ENCODE measurements around the gene JPH2.

The JPH2 gene

DNA sequence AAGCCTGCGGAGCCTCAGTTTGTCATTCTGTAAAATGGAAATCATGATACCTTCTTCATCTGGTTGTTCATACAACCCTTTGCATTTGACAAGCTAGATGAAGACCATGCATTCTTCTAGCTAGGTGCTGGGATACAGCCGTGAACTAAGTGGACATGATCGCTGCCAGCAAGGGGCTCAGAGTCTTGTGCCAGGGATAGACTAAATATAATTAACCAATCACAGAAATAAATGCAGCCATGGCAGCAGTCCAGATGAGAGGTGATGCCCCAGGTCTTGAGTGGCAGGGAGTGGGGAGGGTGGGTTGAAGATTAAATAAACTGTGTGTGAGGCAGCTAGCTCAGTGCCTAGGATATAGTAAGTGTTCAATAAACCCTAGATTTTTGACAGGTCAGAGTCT is 19.3 kb downstream of the JPH2 start:
- no peak overlapping the region for H3K27ac ChIP-seq
- TF ChIP-seq, protein P1, sequence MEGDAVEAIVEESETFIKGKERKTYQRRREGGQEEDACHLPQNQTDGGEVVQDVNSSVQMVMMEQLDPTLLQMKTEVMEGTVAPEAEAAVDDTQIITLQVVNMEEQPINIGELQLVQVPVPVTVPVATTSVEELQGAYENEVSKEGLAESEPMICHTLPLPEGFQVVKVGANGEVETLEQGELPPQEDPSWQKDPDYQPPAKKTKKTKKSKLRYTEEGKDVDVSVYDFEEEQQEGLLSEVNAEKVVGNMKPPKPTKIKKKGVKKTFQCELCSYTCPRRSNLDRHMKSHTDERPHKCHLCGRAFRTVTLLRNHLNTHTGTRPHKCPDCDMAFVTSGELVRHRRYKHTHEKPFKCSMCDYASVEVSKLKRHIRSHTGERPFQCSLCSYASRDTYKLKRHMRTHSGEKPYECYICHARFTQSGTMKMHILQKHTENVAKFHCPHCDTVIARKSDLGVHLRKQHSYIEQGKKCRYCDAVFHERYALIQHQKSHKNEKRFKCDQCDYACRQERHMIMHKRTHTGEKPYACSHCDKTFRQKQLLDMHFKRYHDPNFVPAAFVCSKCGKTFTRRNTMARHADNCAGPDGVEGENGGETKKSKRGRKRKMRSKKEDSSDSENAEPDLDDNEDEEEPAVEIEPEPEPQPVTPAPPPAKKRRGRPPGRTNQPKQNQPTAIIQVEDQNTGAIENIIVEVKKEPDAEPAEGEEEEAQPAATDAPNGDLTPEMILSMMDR (IDR thresholded peaks at IDR 0.05): no peak

DNA sequence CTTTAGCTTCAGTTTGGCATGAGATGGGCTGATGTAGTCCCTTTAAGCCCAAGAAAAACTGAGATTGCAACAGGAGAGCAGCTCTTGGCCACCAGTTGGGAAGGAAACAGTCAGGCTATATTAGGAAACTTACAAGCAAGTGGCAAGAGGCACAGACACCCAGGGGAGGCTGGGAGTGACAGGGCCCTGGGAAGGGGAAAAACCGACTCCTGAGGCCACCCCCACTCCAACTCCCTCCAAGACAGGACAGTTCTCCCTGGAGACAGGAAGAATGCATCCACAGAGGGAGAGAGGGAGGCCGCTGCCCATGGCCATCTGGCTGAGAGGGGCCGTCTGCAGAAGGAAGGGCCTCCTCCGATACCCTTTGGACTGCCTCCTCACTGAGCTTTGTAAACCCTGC is 20.5 kb downstream of the JPH2 start:
- TF ChIP-seq, protein P1 (IDR thresholded peaks at IDR 0.05): no peak
- TF ChIP-seq ZFX (IDR thresholded peaks at IDR 0.05; ENCODE audit: borderline replicate concordance): no peak
- H3K27ac ChIP-seq: no peak overlapping the region

DNA sequence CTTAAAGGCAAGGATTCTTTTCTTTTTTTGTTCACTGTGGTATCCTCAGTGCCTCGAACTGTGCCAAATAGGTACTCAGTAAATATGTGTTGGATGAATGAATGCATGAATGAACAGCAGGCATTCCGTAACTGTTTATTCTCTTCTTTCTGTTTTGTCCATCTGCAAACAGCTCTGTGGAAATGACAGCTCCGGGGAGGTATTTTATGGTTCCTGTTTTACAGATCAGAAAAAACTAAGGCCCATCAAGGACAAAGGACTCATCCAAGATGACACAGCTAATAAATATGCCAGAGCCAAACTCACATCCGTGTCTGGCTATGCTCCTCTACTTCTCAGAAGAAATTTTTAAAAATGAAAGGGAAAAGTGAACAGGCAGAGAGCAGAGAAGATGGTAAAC is 21.0 kb downstream of the JPH2 start:
- no peak for TF ChIP-seq ZFX (IDR thresholded peaks at IDR 0.05; ENCODE audit: borderline replicate concordance)
- TF ChIP-seq, protein P1 (IDR thresholded peaks at IDR 0.05): no peak
- no peak overlapping the region for H3K27ac ChIP-seq

DNA sequence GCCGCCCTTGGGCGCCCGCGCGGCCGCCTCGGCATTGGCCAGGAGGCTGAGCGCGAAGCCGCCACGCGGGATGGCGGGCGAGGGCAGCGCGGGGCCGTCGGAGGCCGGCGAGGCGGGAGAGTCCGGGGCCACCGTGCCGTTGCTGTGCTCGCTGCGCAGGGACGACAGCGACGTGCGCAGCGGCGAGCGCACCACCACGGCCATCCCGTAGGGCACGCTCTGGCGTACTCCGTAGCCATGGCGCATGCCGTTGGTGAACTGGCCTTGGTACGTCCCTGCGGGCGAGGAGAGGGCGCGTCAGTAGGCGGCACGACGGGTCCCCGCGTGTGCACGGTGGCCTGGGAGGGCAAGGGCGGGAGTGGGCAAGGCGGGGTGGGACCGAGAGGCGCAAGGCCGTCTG is 26.9 kb downstream of the JPH2 start:
- no peak for TF ChIP-seq ZFX (IDR thresholded peaks at IDR 0.05; ENCODE audit: borderline replicate concordance)
- TF ChIP-seq, protein P1 (IDR thresholded peaks at IDR 0.05): no peak
- H3K27ac ChIP-seq: no peak overlapping the region

DNA sequence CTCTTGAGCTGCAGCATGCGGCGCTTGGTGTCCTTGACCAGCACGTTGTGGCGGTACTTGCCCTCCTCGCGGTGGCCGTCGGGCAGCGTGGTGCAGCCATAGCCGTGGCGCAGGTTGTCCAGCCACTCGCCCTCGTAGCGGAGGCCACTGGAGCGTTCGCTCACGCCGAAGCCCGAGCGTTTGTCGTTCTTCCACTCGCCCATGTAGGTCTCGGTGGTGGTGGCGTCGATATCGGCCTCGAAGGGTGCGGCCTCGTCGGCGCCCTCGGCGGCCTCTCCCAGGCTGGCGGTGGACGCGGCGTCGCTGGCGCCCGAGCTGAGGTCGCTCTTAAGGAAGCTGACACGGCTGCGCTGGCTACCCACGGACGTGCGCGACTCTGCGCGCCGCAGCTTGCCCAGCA is 27.3 kb downstream of the JPH2 start:
- H3K27ac ChIP-seq: no peak overlapping the region
- TF ChIP-seq, protein P1 (IDR thresholded peaks at IDR 0.05): no peak
- TF ChIP-seq ZFX (IDR thresholded peaks at IDR 0.05; ENCODE audit: borderline replicate concordance): no peak

DNA sequence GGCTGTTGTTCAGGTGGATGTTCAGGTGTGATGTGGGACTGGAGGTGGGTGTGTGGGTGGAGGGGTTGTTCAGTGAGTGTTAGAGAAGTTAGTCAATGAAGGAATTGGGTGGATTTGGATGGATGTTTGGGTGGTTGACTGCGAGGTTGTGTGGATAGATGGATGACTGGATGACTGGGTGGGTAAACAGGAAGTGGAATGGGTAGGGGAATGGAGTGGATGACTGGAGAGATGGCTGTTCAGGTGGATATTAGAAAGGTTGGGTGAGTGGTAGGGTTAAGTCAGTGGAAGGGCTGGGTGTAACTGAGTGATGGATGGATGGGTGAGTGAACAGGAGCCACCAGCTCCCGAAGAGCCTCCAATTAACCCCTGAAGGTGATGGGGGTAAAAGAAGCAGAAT is 27.9 kb downstream of the JPH2 start:
- H3K27ac ChIP-seq: no peak overlapping the region
- TF ChIP-seq ZFX (IDR thresholded peaks at IDR 0.05; ENCODE audit: borderline replicate concordance): no peak
- TF ChIP-seq, protein P1 (IDR thresholded peaks at IDR 0.05): no peak

DNA sequence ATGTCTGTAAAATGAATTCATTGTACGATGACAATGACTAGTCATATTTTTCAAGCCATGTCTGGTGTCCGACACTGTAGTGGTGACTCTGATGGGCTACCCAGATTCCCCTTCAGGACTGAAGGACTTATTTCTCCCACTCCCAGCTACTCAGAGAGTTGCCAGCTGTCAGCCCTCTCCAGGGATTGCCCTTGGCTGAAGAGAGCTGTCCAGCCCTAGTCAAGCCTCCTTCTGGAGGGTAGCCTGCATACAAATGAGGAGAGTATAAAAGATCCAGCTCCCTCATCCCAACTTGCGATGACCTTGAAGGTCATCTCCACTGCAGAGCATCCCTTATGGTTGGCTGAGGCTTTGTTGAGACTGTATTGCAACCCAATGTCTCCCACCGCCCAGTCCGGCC is 29.9 kb downstream of the JPH2 start:
- H3K27ac ChIP-seq: no peak overlapping the region
- TF ChIP-seq, protein P1 (IDR thresholded peaks at IDR 0.05): no peak
- TF ChIP-seq ZFX (IDR thresholded peaks at IDR 0.05; ENCODE audit: borderline replicate concordance): no peak

All from 22Rv1 (cell line).